SK-N-SH (cell line): ENCODE results near the gene OGFOD3. TPM values are rescaled to one million over a fixed set of nuclear protein-coding genes. Genes with fewer than 3 reads are reported as not detected.

Experiments used
- CTCF ChIA-PET: fragments of 300-600, 350-600 bp; formaldehyde crosslinking; extraction: SDS; loops from one replicate; lab custom pipeline; 2021; lab: Yijun Ruan, JAX
- POLR2A ChIA-PET: fragments of 350-600 bp; sonication (Branson Sonifier 250); formaldehyde crosslinking; extraction: SDS; loops from one replicate; lab custom pipeline; 2020; ENCODE audit warnings: antibody characterized with exemption, inconsistent platforms; lab: Yijun Ruan, JAX
- DNase-seq: peaks from one replicate; pipeline ENCODE4 v3.0.0; 2012
- H2AFZ ChIP-seq: fragments of 200-600 bp; sonication (generic); 2 replicates; pipeline ENCODE4 v1.8.1; 2016; ENCODE audit warnings: antibody characterized with exemption, mild to moderate bottlenecking, low read depth
- H3F3A ChIP-seq: fragments of 200-600 bp; sonication (generic); replicated peaks from 2 replicates; pipeline ENCODE3; 2016; ENCODE audit warnings: antibody characterized with exemption, mild to moderate bottlenecking; ENCODE audit not compliant: insufficient read depth
- H3K27ac ChIP-seq, 2 experiments: fragments of 200-500 bp in 1 of 2; fragments of 200-600 bp in 1 of 2; sonication (Bioruptor generic) in 1 of 2; sonication (generic), shearing (Covaris generic) in 1 of 2; 2 replicates each; pipeline versions ENCODE4 v1.5.1 to v1.6.1; 2014 to 2016; ENCODE audit warnings: low read depth in 2 of 2, inconsistent platforms in 1 of 2, low read length in 1 of 2, mild to moderate bottlenecking in 1 of 2, mixed read lengths in 1 of 2
- H3K27me3 ChIP-seq: fragments of 200-600 bp; sonication (generic), shearing (Covaris generic); 2 replicates; pipeline ENCODE4 v1.6.1; 2016; ENCODE audit warnings: mixed run types; ENCODE audit not compliant: insufficient read depth
- H3K36me3 ChIP-seq, 2 experiments: fragments of 200-500 bp in 1 of 2; fragments of 200-600 bp in 1 of 2; sonication (Bioruptor generic) in 1 of 2; sonication (generic) in 1 of 2; replicated peaks in 1 of 2; 2 replicates each; pipeline versions ENCODE3 to v1.5.1; 2014 to 2016; ENCODE audit warnings: low read length in 1 of 2, mild to moderate bottlenecking in 1 of 2; ENCODE audit not compliant: insufficient read depth in 2 of 2, control insufficient read depth in 1 of 2
- H3K4me1 ChIP-seq, 2 experiments: fragments of 200-500 bp in 1 of 2; fragments of 200-600 bp in 1 of 2; sonication (Bioruptor generic) in 1 of 2; sonication (generic), shearing (Covaris generic) in 1 of 2; 2 replicates each; pipeline versions ENCODE4 v1.5.1 to v1.6.1; 2014 to 2016; ENCODE audit warnings: low read depth in 1 of 2, low read length in 1 of 2, mixed run types in 1 of 2; ENCODE audit not compliant: insufficient read depth in 2 of 2, control insufficient read depth in 1 of 2
- H3K4me2 ChIP-seq: fragments of 200-600 bp; sonication (generic), shearing (Covaris generic); 2 replicates; pipeline ENCODE4 v1.6.1; 2017; ENCODE audit warnings: mixed run types
- H3K4me3 ChIP-seq, 2 experiments: fragments of 200-500 bp in 1 of 2; fragments of 200-600 bp in 1 of 2; sonication (Bioruptor generic) in 1 of 2; sonication (generic), shearing (Covaris generic) in 1 of 2; 2 replicates each; pipeline versions ENCODE4 v1.5.1 to v1.8.1; 2014 to 2016; ENCODE audit warnings: low read depth in 2 of 2, inconsistent platforms in 1 of 2, low read length in 1 of 2, mild to moderate bottlenecking in 1 of 2, mixed read lengths in 1 of 2, moderate library complexity in 1 of 2
- H3K79me2 ChIP-seq: fragments of 200-600 bp; sonication (generic); 2 replicates; pipeline ENCODE4 v1.8.1; 2017; ENCODE audit warnings: mild to moderate bottlenecking; ENCODE audit not compliant: insufficient read depth
- H3K9ac ChIP-seq: fragments of 200-600 bp; sonication (generic); 2 replicates; pipeline ENCODE4 v1.6.1; 2017; ENCODE audit warnings: mixed run types
- H3K9me2 ChIP-seq: fragments of 200-600 bp; sonication (generic); 2 replicates; pipeline ENCODE4 v1.6.1; 2017; ENCODE audit warnings: mixed run types
- H3K9me3 ChIP-seq: fragments of 200-600 bp; sonication (generic); 2 replicates; pipeline ENCODE4 v1.6.1; 2017; ENCODE audit warnings: mixed run types, mild to moderate bottlenecking, moderate library complexity
- H4K20me1 ChIP-seq: fragments of 200-600 bp; sonication (generic); 2 replicates; pipeline ENCODE4 v1.6.1; 2017; ENCODE audit warnings: mild to moderate bottlenecking, mixed run types; ENCODE audit not compliant: insufficient read depth
- CHD2 ChIP-seq: fragments of 150-350 bp; IDR thresholded peaks from 2 replicates; pipeline ENCODE4 v1.6.1; 2018; ENCODE audit warnings: low read length; ENCODE audit not compliant: partially characterized antibody
- ELF1 ChIP-seq: IDR thresholded peaks from 2 replicates; pipeline ENCODE4 v1.4.0; 2012
- EP300 ChIP-seq, 2 experiments: IDR thresholded peaks; 2 replicates each; pipeline versions ENCODE4 v1.4.0 to v1.6.1; 2012; ENCODE audit warnings: borderline replicate concordance in 1 of 2, low read depth in 1 of 2, low read length in 1 of 2
- EZH2phosphoT487 ChIP-seq: fragments of 200-600 bp; sonication (generic); IDR thresholded peaks from 2 replicates; pipeline ENCODE4 v1.6.1; 2017; ENCODE audit warnings: low read depth, mixed run types, mild to moderate bottlenecking, antibody characterized with exemption, moderate library complexity, borderline replicate concordance
- FOSL2 ChIP-seq: IDR thresholded peaks from 2 replicates; pipeline ENCODE4 v1.4.0; 2012; ENCODE audit warnings: low read depth, mild to moderate bottlenecking, moderate library complexity, borderline replicate concordance
- FOXM1 ChIP-seq: IDR thresholded peaks from 2 replicates; pipeline ENCODE4 v1.4.0; 2012; ENCODE audit warnings: low read depth, mild to moderate bottlenecking
- JUND ChIP-seq: IDR thresholded peaks from 2 replicates; pipeline ENCODE4 v1.4.0; 2012
- MXI1 ChIP-seq: IDR thresholded peaks from 2 replicates; pipeline ENCODE4 v1.6.1; 2012; ENCODE audit warnings: mild to moderate bottlenecking, low read depth, low read length, improper control_type of control experiment
- NFIC ChIP-seq: IDR thresholded peaks from 2 replicates; pipeline ENCODE4 v1.4.0; 2012; ENCODE audit warnings: borderline replicate concordance
- PBX3 ChIP-seq: IDR thresholded peaks from 2 replicates; pipeline ENCODE4; 2012
- POLR2AphosphoS5 ChIP-seq: IDR thresholded peaks from 2 replicates; pipeline ENCODE4 v1.6.1; 2012; ENCODE audit warnings: low read depth, low read length
- RAD21 ChIP-seq: IDR thresholded peaks from 2 replicates; pipeline ENCODE4 v1.6.1; 2012; ENCODE audit warnings: mild to moderate bottlenecking, low read length
- RCOR1 ChIP-seq: fragments of 150-350 bp; IDR thresholded peaks from 2 replicates; pipeline ENCODE4 v1.6.1; 2017; ENCODE audit warnings: antibody characterized with exemption, low read length
- RFX5 ChIP-seq: IDR thresholded peaks from 2 replicates; pipeline ENCODE4 v1.6.1; 2012; ENCODE audit warnings: mild to moderate bottlenecking, improper control_type of control experiment, low read length
- SIN3A ChIP-seq: IDR thresholded peaks from 2 replicates; pipeline ENCODE4 v1.6.1; 2012; ENCODE audit warnings: low read depth, mild to moderate bottlenecking, low read length, moderate library complexity, borderline replicate concordance
- SMC3 ChIP-seq: IDR thresholded peaks from 2 replicates; pipeline ENCODE4 v1.6.1; 2012; ENCODE audit warnings: low read depth, low read length, improper control_type of control experiment
- TCF12 ChIP-seq: IDR thresholded peaks from 2 replicates; pipeline ENCODE4 v1.4.0; 2012
- TEAD4 ChIP-seq: IDR thresholded peaks from 2 replicates; pipeline ENCODE4 v1.4.0; 2012; ENCODE audit warnings: mild to moderate bottlenecking, borderline replicate concordance; ENCODE audit not compliant: insufficient read depth
- USF1 ChIP-seq: IDR thresholded peaks from 2 replicates; pipeline ENCODE4 v1.4.0; 2012; ENCODE audit warnings: low read depth, borderline replicate concordance
- USF2 ChIP-seq: fragments of 150-350 bp; IDR thresholded peaks from 2 replicates; pipeline ENCODE4 v1.6.1; 2017; ENCODE audit warnings: antibody characterized with exemption, low read length, low read depth, borderline replicate concordance
- YY1 ChIP-seq: IDR thresholded peaks from 2 replicates; pipeline ENCODE4 v1.4.0; 2012; ENCODE audit warnings: low read depth, mild to moderate bottlenecking
- WGBS: methylation state at CpG from one replicate; pipeline ENCODE4 v1.1.6; 2017; ENCODE audit warnings: low lambda C conversion rate; 5-methylcytosine and 5-hydroxymethylcytosine counted together
- polyA plus RNA-seq, 3 experiments: library from polyadenylated mRNA; depleted of rRNA; stranded (reverse); fragments of >200 nt; gene quantifications; 2 replicates each; pipeline ENCODE4 v1.2.3, GENCODE V29; 2012
- TF ChIP-seq, protein P1 (sequence below): IDR thresholded peaks from 2 replicates; pipeline ENCODE4 v1.4.0; 2012; ENCODE audit warnings: low read depth
- TF ChIP-seq, protein P2 (sequence below): IDR thresholded peaks from 2 replicates; pipeline ENCODE4 v1.4.0; 2012; ENCODE audit warnings: low read depth, borderline replicate concordance
- TF ChIP-seq, protein P3 (sequence below): IDR thresholded peaks from 2 replicates; pipeline ENCODE4 v1.6.1; 2012; ENCODE audit warnings: mild to moderate bottlenecking, low read depth, low read length, moderate library complexity

OGFOD3 gene
- polyA plus RNA-seq, 1 of the 3 experiments (the other 2 are of a cell fraction) = 68.2 TPM

DNA sequence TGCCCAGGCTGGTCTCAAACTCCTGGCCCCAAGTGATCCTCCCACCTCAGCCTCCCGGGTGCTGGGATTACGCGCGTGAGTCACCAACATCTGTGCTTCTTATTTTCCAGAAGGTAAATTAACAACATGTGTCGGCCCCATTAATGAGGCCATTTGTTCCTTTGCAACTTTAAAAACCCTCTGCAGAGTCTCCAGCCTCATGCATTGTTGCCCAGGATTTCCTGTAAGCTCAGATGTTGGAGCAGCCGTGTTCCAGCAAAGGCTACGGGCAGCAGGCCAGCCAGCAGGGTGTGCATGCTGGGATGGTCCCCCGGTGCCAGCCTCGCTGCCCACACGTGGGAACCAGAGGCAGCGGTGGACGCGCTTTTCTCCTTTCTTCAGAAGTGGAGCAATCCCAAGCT lies 19.3 kb downstream of the OGFOD3 start:
- 28% methylated on average over 12 of the region's 13 CpGs for WGBS
- Histone ChIP-seq H3K79me2 (no peaks in the 10 kb centered on the region), H4K20me1 (no peaks in the 10 kb centered on the region), H3K27me3 (no peaks in the 10 kb centered on the region), H3K27ac (peak overlapping the region; percentile 11 to 84; a peak in 3 of 4 replicates), H3K36me3 (peaks cover 2 to 5% of the 10 kb centered on the region in 2 experiments), H3K4me2 (peak overlapping the region; percentile 4; the same call in 1 of the 2 replicates), H3F3A (peaks cover 11% of the 10 kb centered on the region), H3K4me1 (peaks cover 9 to 35% of the 10 kb centered on the region in 2 experiments; a peak in 3 of 4 replicates), H2AFZ (no peak overlapping the region), H3K4me3 (no peak overlapping the region)
- POLR2A ChIA-PET = interaction anchor here (0.7 to 1.2 kb wide), 3 partner anchors 13 to 116 kb away, joined by 3 to 4 read pairs (median 4); no protein-coding TSS in a partner anchor
- TF ChIP-seq ELF1 (0 out of 2 replicates have a peak, but pooled peaks have one; percentile 30), USF2 (peak; percentile 39; the same call in 1 of the 2 replicates), PBX3 (peak; percentile 49), EZH2phosphoT487 (no peak), JUND (no peak; the same call in 1 of the 2 replicates), EP300 (IDR thresholded peaks at IDR 0.05; ENCODE audit: borderline replicate concordance in 1 of 2, low read depth in 1 of 2, low read length in 1 of 2) (peak in 1 of 2 experiments; percentile 59; a peak in 2 of 4 replicates), FOSL2 (peak; percentile 67), NFIC (peak; percentile 80), TEAD4 (no peak), SMC3 (no peak), TCF12 (peak; percentile 98), RCOR1 (peak; percentile 87), SIN3A (peak; percentile 68; the same call in 1 of the 2 replicates), FOXM1 (no peak), RFX5 (no peak), RAD21 (no peak), MXI1 (peak; percentile 98), POLR2AphosphoS5 (peak; percentile 78), YY1 (no peak), USF1 (no peak), CHD2 (peak; percentile 87)
- TF ChIP-seq, protein P1, sequence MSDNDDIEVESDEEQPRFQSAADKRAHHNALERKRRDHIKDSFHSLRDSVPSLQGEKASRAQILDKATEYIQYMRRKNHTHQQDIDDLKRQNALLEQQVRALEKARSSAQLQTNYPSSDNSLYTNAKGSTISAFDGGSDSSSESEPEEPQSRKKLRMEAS = peak; percentile 88
- TF ChIP-seq, protein P2, sequence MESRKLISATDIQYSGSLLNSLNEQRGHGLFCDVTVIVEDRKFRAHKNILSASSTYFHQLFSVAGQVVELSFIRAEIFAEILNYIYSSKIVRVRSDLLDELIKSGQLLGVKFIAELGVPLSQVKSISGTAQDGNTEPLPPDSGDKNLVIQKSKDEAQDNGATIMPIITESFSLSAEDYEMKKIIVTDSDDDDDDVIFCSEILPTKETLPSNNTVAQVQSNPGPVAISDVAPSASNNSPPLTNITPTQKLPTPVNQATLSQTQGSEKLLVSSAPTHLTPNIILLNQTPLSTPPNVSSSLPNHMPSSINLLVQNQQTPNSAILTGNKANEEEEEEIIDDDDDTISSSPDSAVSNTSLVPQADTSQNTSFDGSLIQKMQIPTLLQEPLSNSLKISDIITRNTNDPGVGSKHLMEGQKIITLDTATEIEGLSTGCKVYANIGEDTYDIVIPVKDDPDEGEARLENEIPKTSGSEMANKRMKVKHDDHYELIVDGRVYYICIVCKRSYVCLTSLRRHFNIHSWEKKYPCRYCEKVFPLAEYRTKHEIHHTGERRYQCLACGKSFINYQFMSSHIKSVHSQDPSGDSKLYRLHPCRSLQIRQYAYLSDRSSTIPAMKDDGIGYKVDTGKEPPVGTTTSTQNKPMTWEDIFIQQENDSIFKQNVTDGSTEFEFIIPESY = no peak
- TF ChIP-seq, protein P3, sequence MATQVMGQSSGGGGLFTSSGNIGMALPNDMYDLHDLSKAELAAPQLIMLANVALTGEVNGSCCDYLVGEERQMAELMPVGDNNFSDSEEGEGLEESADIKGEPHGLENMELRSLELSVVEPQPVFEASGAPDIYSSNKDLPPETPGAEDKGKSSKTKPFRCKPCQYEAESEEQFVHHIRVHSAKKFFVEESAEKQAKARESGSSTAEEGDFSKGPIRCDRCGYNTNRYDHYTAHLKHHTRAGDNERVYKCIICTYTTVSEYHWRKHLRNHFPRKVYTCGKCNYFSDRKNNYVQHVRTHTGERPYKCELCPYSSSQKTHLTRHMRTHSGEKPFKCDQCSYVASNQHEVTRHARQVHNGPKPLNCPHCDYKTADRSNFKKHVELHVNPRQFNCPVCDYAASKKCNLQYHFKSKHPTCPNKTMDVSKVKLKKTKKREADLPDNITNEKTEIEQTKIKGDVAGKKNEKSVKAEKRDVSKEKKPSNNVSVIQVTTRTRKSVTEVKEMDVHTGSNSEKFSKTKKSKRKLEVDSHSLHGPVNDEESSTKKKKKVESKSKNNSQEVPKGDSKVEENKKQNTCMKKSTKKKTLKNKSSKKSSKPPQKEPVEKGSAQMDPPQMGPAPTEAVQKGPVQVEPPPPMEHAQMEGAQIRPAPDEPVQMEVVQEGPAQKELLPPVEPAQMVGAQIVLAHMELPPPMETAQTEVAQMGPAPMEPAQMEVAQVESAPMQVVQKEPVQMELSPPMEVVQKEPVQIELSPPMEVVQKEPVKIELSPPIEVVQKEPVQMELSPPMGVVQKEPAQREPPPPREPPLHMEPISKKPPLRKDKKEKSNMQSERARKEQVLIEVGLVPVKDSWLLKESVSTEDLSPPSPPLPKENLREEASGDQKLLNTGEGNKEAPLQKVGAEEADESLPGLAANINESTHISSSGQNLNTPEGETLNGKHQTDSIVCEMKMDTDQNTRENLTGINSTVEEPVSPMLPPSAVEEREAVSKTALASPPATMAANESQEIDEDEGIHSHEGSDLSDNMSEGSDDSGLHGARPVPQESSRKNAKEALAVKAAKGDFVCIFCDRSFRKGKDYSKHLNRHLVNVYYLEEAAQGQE = peak; percentile 31; the same call in 1 of the 2 replicates
- TF ChIP-seq, all 33 proteins: peak for 14
- no peaks in the 10 kb centered on the region for H3K9me3 ChIP-seq
- no peaks in the 10 kb centered on the region for H3K9me2 ChIP-seq
- H3K9ac ChIP-seq = no peak overlapping the region
- CTCF ChIA-PET = interaction anchor here (0.8 to 5.5 kb wide), 20 partner anchors 9 to 163 kb away, joined by 3 to 45 read pairs (median 5); partner anchors contain the start of gene UTS2R
- peak; percentile 97 for DNase-seq
